ENCODE measurements around the gene DLST.

GRCh38 chr14:74949191-74949601 lies 67.5 kb downstream of the DLST start:
- TF ChIP-seq CTCF (IDR thresholded peaks at IDR 0.05) (no peak), EHMT2 (IDR thresholded peaks at IDR 0.05; ENCODE audit: low read depth) (no peak), RCOR1 (IDR thresholded peaks at IDR 0.05; ENCODE audit: low read depth, low read length) (no peak), EP300 (IDR thresholded peaks at IDR 0.05) (no peak), CEBPB (IDR thresholded peaks at IDR 0.05) (no peak), HDAC2 (IDR thresholded peaks at IDR 0.05) (no peak), POLR2A (IDR thresholded peaks at IDR 0.05; ENCODE audit: low read length) (no peak), REST (IDR thresholded peaks at IDR 0.05) (no peak), MAFK (IDR thresholded peaks at IDR 0.05; ENCODE audit: partially characterized antibody) (no peak), USF2 (IDR thresholded peaks at IDR 0.05) (no peak), RAD21 (conservative IDR thresholded peaks at IDR 0.05 in 1 of 2, IDR thresholded peaks at IDR 0.05 in 1 of 2) (no peak), KDM5A (IDR thresholded peaks at IDR 0.05) (no peak)
